A172 (cell line): ENCODE data around the gene ARL6IP4. TPM values are rescaled to one million over a fixed set of nuclear protein-coding genes. Genes with fewer than 3 reads are reported as not detected.

Source experiments
- DNase-seq: peaks from one replicate; pipeline ENCODE4 v3.0.0-alpha.2; 2015; ENCODE audit warnings: low spot score
- total RNA-seq: library from RNA; depleted of rRNA; stranded (reverse); fragments of >200 nt; shearing (Covaris generic); gene quantifications from 2 replicates; pipeline ENCODE4 v1.2.3, GENCODE V29; 2014

Gene ARL6IP4
- total RNA-seq, 1 experiment from 2014 or later: 228 TPM

- DNase-seq: no peak
Measured at GRCh38 chr12:122978507-122978955, 1.9 kb upstream of the ARL6IP4 start.

GRCh38 chr12:122979001-122979907, 1.2 kb upstream of the ARL6IP4 start:
- DNase-seq: no peak

- no peak for DNase-seq
Measured at GRCh38 chr12:122979908-122980182, 636 bp upstream of the ARL6IP4 start.

GRCh38 chr12:122981036-122981471, 573 bp downstream of the ARL6IP4 start:
- no peak for DNase-seq

- DNase-seq: no peak
Measured at GRCh38 chr12:122981587-122982476, 1.4 kb downstream of the ARL6IP4 start.

- DNase-seq: no peak
Measured at GRCh38 chr12:122982477-122982815, 2.0 kb downstream of the ARL6IP4 start.

- no peak for DNase-seq
Measured at GRCh38 chr12:122982963-122983788, 2.7 kb downstream of the ARL6IP4 start.

GRCh38 chr12:122983789-122984515, 3.5 kb downstream of the ARL6IP4 start:
- DNase-seq: no peak

- DNase-seq: no peak
Measured at GRCh38 chr12:122984612-122985337, 4.3 kb downstream of the ARL6IP4 start.

- no peak for DNase-seq
Measured at GRCh38 chr12:122985338-122986257, 5.1 kb downstream of the ARL6IP4 start.

- no peak for DNase-seq
Measured at GRCh38 chr12:122986258-122986871, 5.9 kb downstream of the ARL6IP4 start.

GRCh38 chr12:122987086-122987951, 6.8 kb downstream of the ARL6IP4 start:
- no peak for DNase-seq

GRCh38 chr12:122988036-122988435, 7.6 kb downstream of the ARL6IP4 start:
- no peak for DNase-seq

GRCh38 chr12:122988612-122989212, 8.2 kb downstream of the ARL6IP4 start:
- no peak for DNase-seq

GRCh38 chr12:122989225-122989839, 8.9 kb downstream of the ARL6IP4 start:
- DNase-seq: no peak

GRCh38 chr12:122989874-122990419, 9.5 kb downstream of the ARL6IP4 start:
- no peak for DNase-seq

GRCh38 chr12:122990561-122990960, 10.1 kb downstream of the ARL6IP4 start:
- DNase-seq: no peak
